IPS DF 4.7 (cell line): ENCODE data around the gene PLEKHG4B.
"Not testable (repeated sequence)": the region's sequence is repeated elsewhere in the genome, so short reads cannot be mapped to it uniquely, and the experiment has no call there.

Experiments used
- DNase-seq: peaks from one replicate; pipeline ENCODE4 v3.0.0-alpha.2; 2013; ENCODE audit warnings: low spot score; ENCODE audit errors: extremely low read depth

The PLEKHG4B gene

GRCh38 chr5:197892-198489, 106.0 kb downstream of the PLEKHG4B start:
- DNase-seq, result no peak

DNA sequence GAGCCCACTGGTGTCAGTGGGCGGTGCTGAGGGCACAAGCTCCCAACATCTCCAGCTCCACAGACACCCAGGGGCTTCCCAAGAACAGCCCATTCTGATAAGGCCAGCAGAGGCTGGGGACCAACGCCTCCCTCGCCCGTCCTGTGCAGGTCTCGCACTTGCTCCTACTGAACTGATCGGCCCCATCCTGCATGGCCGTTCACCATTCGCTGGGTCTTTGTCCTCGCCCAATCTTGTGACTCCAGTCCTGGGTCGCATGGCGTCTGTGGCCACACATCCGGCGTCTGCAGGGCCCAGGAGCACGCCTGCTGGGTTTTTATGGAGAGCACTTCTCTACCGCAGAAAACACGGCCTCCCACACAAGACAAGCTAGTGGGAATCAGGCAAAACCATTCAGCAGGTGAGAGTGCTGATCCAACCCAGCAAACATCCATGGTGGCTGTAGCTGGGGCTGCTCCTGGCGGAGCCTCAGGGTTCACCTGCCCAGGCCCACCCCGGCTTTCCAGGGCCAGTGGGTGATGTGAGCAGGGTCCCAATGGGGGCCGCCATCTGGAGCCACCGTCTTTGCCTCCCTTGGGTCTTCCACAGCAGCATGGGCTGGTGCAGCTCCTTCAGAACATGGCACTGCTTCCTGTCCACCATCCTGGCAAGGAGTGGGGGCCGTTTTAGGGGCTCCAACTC, 106.7 kb downstream of the PLEKHG4B start:
- no peak for DNase-seq

- DNase-seq, result no peak
Observed at GRCh38 chr5:199197-199949, 107.4 kb downstream of the PLEKHG4B start.

GRCh38 chr5:199950-200645, 108.1 kb downstream of the PLEKHG4B start:
- no peak for DNase-seq

- DNase-seq, result no peak
Observed at GRCh38 chr5:200985-201384, 109.0 kb downstream of the PLEKHG4B start.

GRCh38 chr5:201672-202071, 109.7 kb downstream of the PLEKHG4B start:
- DNase-seq, result no peak

DNA sequence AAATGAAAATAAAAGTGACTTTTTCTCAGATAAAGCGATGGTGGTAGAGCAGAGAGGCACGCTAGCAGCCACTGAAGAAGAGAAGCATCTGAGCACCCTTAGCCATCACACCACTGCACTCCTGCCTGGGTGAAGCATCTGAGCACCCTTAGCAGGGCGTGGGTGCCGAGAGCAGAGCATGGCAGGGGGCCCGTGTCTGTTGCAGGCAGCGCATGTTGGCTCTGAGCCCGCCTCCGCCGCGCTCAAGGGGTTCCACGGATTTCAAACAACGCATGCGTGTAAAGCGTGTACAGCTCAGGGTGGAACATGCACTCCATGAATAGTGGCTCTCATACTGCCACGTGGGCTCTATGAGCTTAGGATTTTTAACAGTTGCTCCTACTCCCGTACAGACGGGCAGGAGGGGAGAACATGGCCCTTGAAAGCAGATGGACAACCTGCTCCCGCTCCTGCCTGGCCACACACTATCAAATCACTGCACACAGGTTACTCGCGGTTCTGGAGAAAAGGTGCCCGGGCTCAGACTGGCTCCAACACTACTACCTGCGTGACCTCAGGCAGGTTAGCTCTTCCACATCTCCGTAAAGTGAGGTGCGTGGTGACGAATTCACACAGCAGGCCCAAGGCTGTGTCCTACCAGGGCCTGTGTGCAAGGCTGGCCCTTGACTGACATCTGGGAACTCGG, 111.4 kb downstream of the PLEKHG4B start:
- DNase-seq, result no peak

GRCh38 chr5:204001-204400, 112.0 kb downstream of the PLEKHG4B start:
- DNase-seq, result no peak

DNA sequence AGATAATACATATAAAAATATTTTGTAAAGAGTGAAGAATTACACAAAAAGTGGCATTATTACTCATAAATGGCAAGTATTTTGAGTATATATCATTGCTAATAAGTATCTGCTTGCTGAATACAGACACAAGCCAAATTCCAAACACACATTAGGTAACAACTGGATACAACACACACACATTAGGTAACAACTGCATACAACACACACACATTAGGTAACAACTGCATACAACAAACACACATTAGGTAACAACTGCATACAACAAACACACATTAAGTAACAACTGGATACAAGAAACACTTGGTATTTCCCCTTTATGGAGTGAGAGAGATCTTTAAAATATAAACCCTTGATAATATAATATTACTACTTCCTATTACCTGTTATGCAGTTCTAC, 112.5 kb downstream of the PLEKHG4B start:
- no peak for DNase-seq

- DNase-seq, result no peak
Observed at GRCh38 chr5:204966-205670, 113.2 kb downstream of the PLEKHG4B start.

DNA sequence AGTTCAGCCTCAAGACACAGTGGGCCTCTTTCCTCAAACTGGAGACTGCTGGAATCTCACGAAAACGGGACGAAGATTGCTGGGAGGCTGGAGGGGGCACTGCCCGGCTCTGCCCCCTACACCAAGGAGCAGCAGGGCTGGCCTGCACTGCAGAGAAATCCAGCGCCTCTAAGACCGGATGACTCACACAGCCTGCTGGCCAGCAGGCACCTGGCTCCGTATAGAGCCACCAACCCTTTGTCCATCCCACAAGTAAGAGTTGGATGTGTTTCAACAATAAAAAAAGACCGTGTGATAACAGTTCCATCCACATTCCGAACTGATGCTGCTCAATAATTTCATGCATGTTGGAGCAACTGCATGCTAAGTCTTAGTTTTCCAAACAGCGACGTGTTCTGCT, 114.4 kb downstream of the PLEKHG4B start:
- no peak for DNase-seq

- DNase-seq, result no peak
Observed at GRCh38 chr5:206927-207536, 115.1 kb downstream of the PLEKHG4B start.

DNA sequence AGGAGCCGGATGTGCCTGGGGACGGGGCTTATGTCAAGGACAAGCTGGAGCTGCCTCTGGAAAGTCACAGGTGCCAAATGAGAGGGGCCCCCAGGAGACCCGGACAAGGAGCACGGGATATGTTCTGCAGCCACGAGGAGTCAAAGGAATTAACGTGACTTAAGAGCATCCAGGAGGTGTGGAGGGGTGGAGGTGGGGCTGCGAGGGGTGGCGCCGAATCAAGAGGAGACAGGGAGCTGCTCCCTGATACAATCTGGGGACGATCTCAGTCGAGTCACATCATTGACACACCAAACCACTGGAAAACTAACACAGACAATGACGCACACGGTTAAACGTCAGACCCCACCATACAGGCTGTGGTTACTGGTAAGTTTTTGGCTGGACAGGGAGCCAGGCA, 115.6 kb downstream of the PLEKHG4B start:
- DNase-seq, result no peak

DNA sequence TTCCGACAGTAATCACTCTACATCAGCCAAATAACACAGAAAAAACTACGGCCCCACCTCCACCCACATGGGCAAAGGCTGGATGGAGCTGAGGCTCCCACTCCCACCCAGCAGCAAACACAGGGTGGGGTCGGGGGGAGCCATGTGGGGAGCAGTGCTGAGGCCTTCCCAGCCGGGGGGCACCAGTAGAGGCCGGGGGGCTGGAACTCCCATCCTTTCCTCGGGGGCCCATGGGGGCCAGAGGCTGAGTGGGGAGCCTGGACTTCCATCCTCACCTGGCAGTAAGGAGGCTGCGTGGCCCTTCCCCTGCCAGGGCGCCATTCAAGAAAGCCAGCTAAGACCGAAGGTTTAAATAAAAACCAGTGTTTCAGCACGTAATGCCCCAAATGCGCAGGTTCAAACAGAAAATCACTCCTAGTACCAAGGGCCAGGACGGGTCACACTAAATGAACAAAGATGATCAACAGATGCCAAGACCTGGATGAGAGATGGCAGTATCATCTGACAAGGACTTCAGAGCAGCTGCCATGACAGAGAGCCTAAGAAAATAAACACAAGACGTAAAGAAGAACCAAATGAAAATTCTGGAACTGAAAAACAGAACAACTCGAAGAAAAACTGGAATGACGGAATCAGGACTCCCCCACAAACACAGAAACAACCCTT, 116.6 kb downstream of the PLEKHG4B start:
- no peak for DNase-seq

DNA sequence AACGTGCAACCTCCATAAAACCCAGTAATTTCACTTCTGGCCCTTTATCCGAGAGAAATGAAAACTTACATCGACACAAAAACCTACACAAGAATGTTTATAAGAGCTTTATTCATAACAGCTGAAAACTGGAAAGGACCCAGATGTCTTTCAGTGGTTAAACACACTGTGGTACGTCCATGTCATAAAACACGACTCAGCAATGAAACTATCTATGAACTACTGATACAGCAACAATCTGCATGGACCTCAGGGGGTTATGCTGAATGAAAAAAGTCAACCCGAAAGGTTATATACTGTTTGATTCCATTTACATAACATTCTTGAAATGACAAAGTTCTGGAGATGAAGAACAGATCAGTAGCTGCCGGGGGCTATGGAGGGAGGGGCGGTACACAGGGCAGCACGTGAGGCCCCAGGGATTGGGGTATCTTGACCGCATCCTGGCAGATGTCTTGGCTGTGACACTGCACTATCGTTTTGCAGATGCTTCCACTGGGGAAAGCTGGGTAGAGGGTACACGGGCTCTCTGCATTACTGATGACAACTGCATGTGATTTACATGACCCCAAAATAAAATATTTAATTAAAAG, 121.9 kb downstream of the PLEKHG4B start:
- DNase-seq, result no peak

DNA sequence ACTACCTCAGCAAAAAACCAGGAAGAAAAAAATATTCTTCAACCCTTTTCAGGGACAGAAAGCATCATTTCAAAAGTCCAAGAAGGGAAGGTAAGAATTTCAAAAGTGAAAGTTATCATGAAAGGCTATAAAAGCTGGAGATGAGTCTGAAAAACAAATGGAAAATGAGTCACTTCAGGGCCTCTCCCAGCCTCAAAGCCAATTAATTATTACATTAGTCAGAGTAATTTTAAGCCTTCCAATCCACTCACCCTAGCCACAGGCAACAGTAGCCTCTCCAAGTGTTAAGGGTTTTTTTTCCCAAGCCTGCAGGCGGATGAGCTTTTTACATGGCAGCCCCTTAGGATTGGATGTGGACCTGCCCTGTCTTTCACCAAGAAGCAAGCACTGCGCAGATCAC, 123.3 kb downstream of the PLEKHG4B start:
- DNase-seq, result not testable (repeated sequence)

- DNase-seq, result not testable (repeated sequence)
Observed at GRCh38 chr5:216076-216475, 124.1 kb downstream of the PLEKHG4B start.

DNA sequence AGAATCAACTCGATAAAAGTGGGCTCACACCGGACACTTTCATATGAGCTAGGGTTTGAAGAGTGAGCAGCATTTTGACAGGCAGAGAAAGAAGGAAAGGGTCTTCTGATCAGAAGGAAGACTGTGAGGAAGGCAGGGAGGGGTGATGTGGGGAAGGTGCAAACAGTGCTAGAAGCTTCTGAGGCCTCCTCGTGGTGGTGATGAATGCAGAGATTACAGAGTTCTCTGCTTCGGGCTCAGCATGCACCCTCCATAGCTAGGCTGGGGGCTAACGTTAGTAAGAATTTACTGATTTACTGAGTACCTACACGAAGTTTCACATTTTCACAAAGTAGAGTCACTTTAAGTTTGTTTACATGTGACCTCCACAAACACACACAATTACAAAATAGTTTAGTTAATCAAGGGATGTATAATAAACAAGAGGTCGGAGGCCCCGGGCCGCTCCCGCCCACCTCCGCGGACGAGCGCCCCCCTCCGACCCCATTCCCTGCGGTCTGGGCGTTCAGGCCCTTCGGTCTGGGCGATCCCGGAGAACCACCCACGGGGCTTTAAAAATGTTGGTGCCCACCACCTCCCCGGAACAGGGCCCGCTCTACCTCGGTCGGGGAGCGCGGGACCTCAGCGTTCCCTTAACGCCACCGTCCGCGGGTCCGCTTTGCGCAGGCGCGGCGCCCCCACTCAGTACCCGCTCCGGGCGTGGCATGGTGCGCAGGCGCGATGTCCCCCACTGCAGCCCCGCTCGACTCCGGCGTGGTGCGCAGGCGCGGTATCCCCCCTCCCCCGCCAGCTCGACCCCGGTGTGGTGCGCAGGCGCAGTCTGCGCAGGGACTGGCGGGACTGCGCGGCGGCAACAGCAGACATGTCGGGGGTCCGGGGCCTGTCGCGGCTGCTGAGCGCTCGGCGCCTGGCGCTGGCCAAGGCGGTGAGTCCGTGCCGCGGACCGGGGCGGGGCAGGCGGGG, 125.8 kb downstream of the PLEKHG4B start, which contains the start of the genes CCDC127 and SDHA:
Gene CCDC127 (minus strand): TSS at position 660 of the 963 bp plus-strand sequence. CDS start 1,304 bp downstream, outside the sequence.
Gene SDHA (plus strand): TSS at position 827 of the 963 bp plus-strand sequence. CDS start 36 bp downstream, at position 863.
- DNase-seq, result peak; percentile 68
